HTERT RPE-1 (cell line): ENCODE results near the gene OVCH1.
"Not testable (repeated sequence)": the region's sequence is repeated elsewhere in the genome, so short reads cannot be mapped to it uniquely, and the experiment has no call there.

Source experiments
- in situ Hi-C: fragments of 300-500 bp; cut with MboI; formaldehyde crosslinking; loops from 4 replicates; pipeline ENCODE4 v1.14.3; 2020; ENCODE audit warnings: low sequenced_read_pairs

The OVCH1 gene

DNA sequence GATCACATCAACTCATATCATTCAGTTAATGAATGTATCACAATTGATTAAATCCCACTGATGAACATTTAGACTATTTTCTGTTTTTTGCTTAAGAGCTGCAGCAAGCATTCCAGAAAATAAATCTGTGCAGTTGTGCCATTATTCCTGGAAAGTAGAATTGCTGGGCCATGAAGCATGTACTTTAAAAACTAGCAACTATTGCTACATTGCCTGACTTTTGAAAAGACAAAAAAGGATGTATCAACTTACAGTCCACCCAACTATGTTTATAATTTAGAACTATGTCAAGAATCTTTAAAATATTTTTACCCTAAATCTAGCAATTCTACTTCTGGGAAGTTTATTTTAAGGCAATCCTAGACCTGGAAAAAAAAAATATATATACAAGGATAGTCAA is 83.1 kb downstream of the OVCH1 start:
- in situ Hi-C loops, result no loop called here

GRCh38 chr12:29405561-29405960 is 91.9 kb downstream of the OVCH1 start:
- in situ Hi-C loops, result no loop called here

- in situ Hi-C loops, result no loop called here
Measured at GRCh38 chr12:29403991-29404390, 93.5 kb downstream of the OVCH1 start.

DNA sequence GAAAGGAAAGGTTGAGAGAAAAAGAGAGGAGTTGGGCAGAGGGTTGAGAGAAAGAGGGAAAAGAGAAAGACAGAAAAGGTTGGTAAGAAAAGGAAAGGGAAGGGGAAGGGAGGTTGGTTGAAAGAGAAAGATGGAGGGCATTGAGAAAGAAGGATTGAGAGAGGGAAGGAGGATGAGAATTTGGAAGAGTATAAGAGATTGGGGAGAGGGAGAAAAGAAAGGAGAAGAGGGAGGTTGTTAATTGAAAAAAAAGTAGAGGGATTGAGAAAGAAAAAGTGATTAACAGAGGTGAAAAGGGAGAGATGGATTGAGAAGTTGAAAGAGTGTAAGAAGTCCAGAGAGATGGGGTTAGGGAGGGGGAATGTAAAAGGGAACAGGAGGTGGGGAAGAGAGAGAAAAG is 95.0 kb downstream of the OVCH1 start:
- in situ Hi-C loops, result no loop called here

DNA sequence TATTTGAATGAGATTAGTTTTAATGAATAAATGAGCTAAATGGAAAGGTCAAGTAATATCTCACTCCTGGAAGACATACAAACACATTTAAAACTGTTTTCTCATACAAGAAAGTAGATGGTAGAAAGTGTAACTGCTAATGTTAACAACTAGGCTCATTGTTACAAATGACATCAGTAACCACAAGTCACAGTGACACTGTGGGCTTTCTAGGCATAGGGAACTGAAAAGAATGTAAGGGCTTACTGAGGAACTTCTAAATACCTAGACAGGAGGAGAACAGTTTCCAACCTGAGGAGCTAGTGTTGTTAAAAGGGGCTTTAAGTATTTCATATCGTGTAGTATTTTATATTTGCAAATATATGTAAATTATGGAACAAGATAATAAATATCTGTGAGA is 99.0 kb downstream of the OVCH1 start:
- in situ Hi-C loops, result no loop called here

- in situ Hi-C loops, result no loop called here
Measured at GRCh38 chr12:29396774-29397173, 100.7 kb downstream of the OVCH1 start.

DNA sequence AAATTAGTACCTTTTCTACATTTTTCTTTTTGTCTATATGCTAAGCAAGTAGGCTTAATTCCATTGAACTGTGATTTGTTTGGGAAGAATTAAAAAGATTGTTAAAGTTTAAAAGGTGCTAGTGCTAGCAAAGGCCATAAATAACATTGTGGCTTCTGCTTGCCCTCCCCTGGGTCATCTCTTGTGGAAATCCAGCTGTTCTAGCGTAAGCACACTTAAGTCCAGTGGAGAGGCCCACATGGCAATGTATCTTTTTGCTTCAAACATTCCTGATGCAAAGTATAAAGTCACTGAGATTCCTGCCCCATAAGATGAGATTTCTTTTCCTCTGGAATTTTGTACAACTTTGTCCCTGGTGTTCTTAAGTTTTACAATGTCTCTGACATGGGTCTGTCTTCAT is 102.1 kb downstream of the OVCH1 start:
- in situ Hi-C loops, result no loop called here

DNA sequence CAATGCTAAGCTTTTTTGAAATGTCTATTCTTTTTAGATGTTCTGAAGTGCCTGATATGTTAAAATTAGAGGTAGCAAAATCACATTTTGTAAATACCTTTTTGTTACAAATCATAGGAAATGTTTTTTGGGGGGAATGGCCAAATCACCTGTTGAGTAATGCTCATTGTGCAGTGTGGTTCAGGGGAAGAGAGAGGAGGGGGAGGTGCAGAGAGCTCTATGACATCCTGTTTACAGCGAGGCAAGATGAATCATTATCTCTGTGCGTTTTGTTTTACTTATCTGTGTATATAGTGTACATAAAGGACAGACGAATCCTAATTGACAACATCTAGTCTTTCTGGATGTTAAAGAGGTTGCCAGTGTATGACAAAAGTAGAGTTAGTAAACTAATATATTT is 107.1 kb downstream of the OVCH1 start:
- in situ Hi-C loops, result not testable (repeated sequence)

DNA sequence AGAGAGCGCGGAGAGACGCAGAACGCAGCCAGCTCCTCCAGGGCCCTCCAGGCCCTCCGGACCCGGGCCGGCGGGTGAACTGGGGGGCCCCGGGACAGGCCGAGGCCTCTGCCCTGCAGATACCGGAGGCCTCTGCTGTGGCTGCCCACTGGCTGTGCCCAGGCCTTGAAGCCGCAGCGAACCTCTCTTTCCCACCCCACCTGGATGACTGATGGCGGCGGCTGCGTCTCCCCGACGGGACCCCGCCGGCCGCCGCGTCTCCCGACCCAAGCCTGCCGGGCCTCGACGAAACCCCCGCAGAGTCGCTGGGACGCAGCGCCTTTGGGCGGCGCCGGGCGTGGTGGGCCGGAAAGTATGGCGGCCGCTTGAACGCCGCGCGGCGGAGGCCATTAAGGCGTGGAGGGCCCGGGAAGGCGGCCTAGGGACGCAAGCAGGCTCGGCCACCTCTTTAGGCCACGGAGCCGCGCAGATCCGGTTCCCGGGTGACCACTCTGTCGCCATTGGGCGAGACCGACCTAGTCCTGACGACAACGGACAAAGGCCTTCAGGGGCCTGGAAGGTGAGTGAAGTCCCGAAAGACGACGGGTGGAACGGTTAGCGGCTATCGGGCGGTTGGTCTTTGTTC is 108.1 kb downstream of the OVCH1 start:
- in situ Hi-C loops, result no loop called here

GRCh38 chr12:29386084-29386680 is 111.3 kb downstream of the OVCH1 start:
- in situ Hi-C loops, result not testable (repeated sequence)

DNA sequence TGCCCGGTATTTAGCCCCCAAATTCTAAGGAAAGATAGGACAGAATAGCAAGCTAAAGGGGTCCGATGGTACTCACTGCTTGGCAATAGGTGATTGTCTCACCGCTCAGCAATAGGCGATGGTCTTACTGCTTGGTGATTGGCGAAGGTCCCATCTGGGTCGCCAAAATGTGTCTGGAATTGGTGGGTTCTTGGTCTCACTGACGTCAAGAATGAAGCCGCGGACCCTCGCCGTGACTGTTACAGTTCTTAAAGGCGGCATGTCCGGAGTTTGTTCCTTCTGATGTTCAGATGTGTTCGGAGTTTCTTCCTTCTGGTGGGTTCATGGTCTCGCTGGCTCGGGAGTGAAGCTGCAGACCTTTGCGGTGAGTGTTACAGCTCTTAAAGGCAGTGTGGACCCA is 112.3 kb downstream of the OVCH1 start:
- in situ Hi-C loops, result not testable (repeated sequence)

GRCh38 chr12:29382251-29382650 is 115.2 kb downstream of the OVCH1 start:
- in situ Hi-C loops, result no loop called here

GRCh38 chr12:29380536-29381523 is 116.7 kb downstream of the OVCH1 start, which contains the start of gene ERGIC2:
Gene ERGIC2, minus strand, starts transcription at chr12:29381172. Its CDS starts 9,539 bp downstream, at chr12:29371633.
- in situ Hi-C loops, result no loop called here
